ENCODE results near the gene SLC35A1.

Gene SLC35A1

DNA sequence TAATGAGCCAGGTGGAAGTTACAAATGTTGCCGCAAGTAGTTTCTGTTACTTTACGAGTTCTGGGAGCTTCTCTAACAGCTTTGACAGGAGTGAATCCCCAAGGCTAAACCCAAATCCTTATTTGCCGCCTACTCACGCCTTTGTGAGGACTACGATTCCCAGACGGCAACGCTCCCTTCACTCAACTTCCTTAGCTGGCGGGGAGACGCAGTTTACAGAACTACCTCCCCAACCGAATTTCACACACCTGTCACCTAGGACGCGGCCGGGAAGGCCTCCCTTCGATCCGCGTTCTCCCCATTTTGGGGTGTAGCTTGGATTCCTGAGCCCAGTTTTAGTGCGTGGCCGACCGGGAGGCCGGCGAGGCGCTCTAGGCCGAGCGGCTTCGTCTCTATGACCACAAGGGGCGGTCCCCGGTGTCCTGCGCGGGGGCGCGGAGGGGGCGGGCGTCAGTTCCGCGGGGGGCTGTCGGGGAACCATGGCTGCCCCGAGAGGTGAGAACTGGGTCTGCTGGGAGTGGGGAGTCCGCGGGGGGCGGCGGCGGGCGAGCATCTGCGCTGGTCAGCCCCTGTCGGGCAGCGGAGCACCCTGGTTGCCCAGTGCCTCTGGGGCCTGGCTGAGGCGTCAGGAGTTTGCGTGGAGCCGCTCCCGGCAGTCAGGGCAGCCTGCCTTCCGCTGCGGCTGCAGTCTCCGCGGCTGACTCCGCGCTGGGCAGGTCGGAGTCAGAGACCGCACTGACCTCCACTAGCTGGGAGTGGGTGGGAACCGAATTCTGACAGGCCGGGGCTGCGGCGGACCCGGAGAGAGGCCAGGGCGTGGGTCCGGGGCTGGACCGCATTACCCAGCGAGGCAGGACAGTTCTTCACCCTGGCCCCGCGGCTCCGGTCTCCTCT is at the start of gene SLC35A1 (continued):
- TF ChIP-seq KLF7 (tag by site-specific recombination; IDR thresholded peaks at IDR 0.05; ENCODE audit: borderline replicate concordance) (0 out of 2 replicates have a peak, but pooled peaks have one; percentile 17), ZNF174 (tag by site-specific recombination; IDR thresholded peaks at IDR 0.05) (no peak), OSR2 (tag by site-specific recombination; IDR thresholded peaks at IDR 0.05) (no peak), ZNF768 (tag by site-specific recombination; IDR thresholded peaks at IDR 0.05) (no peak), ZEB2 (tag by site-specific recombination; IDR thresholded peaks at IDR 0.05) (peak; percentile 95)

DNA sequence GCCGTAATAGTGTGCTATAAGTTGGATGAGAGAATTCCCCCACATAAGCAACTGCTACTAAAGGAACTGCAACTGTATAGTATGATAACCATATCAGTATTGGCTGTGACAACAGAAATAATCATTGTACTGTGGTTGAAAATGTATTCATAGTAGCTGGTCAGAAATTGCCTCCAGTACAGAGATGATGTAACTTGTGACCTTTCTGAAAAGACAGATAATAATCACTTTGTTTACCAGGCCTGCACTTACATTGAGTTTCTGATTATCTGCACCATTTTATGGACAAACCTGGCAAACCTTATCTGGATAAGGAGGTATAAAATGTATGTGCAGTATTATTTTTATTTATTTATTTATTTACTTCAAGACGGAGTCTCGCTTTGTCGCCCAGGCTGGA is 46.0 kb upstream of the SLC35A1 start:
- Histone ChIP-seq H3K4me3 (ENCODE audit: low read depth, low read length) (no peak overlapping the region), H3K4me1 (ENCODE audit: control insufficient read depth, insufficient read depth, low read length) (no peaks in the 10 kb centered on the region), H3K9me3 (ENCODE audit: control insufficient read depth, insufficient read depth, low read depth, low read length) (no peaks in the 10 kb centered on the region), H3K27ac (ENCODE audit: extremely low read depth, low read depth, low read length) (no peak overlapping the region), H3K36me3 (ENCODE audit: control insufficient read depth in 2 of 2, insufficient read depth in 1 of 2, low read length in 2 of 2) (no peaks in the 10 kb centered on the region)
- TF ChIP-seq, protein P1, sequence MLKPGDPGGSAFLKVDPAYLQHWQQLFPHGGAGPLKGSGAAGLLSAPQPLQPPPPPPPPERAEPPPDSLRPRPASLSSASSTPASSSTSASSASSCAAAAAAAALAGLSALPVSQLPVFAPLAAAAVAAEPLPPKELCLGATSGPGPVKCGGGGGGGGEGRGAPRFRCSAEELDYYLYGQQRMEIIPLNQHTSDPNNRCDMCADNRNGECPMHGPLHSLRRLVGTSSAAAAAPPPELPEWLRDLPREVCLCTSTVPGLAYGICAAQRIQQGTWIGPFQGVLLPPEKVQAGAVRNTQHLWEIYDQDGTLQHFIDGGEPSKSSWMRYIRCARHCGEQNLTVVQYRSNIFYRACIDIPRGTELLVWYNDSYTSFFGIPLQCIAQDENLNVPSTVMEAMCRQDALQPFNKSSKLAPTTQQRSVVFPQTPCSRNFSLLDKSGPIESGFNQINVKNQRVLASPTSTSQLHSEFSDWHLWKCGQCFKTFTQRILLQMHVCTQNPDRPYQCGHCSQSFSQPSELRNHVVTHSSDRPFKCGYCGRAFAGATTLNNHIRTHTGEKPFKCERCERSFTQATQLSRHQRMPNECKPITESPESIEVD (tag by site-specific recombination; IDR thresholded peaks at IDR 0.05): no peak
- ChIA-PET CTCF (no interaction called here), POLR2A (no interaction called here)

DNA sequence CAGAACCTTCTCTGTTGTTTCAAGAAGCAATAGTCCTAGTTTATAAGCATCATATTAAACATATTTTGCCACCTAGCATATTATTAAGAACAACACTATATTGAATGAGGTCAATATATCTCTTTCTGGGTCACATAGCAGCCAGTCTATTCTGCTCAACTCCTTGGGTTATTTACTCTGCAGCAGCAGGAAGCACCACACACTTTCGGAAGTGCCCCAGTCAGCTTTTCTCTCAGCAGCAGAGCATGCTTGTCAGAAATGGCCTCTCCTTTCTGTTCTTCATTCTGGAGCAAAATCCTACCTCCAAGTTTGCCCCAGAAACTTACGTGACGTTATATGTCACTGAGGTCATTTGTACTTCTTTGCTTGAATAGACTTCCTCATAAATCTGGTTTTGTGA is 42.3 kb upstream of the SLC35A1 start:
- Histone ChIP-seq H3K9me3 (ENCODE audit: control insufficient read depth, insufficient read depth, low read depth, low read length) (no peaks in the 10 kb centered on the region), H3K36me3 (ENCODE audit: control insufficient read depth in 2 of 2, insufficient read depth in 1 of 2, low read length in 2 of 2) (no peaks in the 10 kb centered on the region), H3K4me1 (ENCODE audit: control insufficient read depth, insufficient read depth, low read length) (no peaks in the 10 kb centered on the region), H3K4me3 (ENCODE audit: low read depth, low read length) (no peak overlapping the region), H3K27ac (ENCODE audit: extremely low read depth, low read depth, low read length) (no peak overlapping the region)
- ChIA-PET CTCF (no interaction called here), POLR2A (no interaction called here)
- TF ChIP-seq, protein P2, sequence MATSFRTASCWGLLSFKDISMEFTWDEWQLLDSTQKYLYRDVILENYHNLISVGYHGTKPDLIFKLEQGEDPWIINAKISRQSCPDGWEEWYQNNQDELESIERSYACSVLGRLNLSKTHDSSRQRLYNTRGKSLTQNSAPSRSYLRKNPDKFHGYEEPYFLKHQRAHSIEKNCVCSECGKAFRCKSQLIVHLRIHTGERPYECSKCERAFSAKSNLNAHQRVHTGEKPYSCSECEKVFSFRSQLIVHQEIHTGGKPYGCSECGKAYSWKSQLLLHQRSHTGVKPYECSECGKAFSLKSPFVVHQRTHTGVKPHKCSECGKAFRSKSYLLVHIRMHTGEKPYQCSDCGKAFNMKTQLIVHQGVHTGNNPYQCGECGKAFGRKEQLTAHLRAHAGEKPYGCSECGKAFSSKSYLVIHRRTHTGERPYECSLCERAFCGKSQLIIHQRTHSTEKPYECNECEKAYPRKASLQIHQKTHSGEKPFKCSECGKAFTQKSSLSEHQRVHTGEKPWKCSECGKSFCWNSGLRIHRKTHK (tag by site-specific recombination; IDR thresholded peaks at IDR 0.05): no peak
- TF ChIP-seq SALL2 (tag by site-specific recombination; IDR thresholded peaks at IDR 0.05; ENCODE audit: borderline replicate concordance): no peak
- no peak for TF ChIP-seq GLI4 (tag by site-specific recombination; IDR thresholded peaks at IDR 0.05)
- no peak for TF ChIP-seq ZNF121 (tag by site-specific recombination; IDR thresholded peaks at IDR 0.05)
- TF ChIP-seq, protein P3, sequence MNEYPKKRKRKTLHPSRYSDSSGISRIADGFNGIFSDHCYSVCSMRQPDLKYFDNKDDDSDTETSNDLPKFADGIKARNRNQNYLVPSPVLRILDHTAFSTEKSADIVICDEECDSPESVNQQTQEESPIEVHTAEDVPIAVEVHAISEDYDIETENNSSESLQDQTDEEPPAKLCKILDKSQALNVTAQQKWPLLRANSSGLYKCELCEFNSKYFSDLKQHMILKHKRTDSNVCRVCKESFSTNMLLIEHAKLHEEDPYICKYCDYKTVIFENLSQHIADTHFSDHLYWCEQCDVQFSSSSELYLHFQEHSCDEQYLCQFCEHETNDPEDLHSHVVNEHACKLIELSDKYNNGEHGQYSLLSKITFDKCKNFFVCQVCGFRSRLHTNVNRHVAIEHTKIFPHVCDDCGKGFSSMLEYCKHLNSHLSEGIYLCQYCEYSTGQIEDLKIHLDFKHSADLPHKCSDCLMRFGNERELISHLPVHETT (tag by site-specific recombination; IDR thresholded peaks at IDR 0.05): no peak
- TF ChIP-seq ZNF10 (tag by site-specific recombination; IDR thresholded peaks at IDR 0.05): no peak
- TF ChIP-seq, protein P4, sequence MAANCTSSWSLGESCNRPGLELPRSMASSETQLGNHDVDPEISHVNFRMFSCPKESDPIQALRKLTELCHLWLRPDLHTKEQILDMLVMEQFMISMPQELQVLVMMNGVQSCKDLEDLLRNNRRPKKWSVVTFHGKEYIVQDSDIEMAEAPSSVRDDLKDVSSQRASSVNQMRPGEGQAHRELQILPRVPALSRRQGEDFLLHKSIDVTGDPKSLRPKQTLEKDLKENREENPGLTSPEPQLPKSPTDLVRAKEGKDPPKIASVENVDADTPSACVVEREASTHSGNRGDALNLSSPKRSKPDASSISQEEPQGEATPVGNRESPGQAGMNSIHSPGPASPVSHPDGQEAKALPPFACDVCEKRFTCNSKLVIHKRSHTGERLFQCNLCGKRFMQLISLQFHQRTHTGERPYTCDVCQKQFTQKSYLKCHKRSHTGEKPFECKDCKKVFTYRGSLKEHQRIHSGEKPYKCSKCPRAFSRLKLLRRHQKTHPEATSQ (tag by site-specific recombination; IDR thresholded peaks at IDR 0.05): no peak
- TF ChIP-seq, protein P5, sequence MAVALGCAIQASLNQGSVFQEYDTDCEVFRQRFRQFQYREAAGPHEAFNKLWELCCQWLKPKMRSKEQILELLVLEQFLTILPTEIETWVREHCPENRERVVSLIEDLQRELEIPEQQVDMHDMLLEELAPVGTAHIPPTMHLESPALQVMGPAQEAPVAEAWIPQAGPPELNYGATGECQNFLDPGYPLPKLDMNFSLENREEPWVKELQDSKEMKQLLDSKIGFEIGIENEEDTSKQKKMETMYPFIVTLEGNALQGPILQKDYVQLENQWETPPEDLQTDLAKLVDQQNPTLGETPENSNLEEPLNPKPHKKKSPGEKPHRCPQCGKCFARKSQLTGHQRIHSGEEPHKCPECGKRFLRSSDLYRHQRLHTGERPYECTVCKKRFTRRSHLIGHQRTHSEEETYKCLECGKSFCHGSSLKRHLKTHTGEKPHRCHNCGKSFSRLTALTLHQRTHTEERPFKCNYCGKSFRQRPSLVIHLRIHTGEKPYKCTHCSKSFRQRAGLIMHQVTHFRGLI (tag by site-specific recombination; IDR thresholded peaks at IDR 0.05): no peak
- TF ChIP-seq ZBTB17 (tag by site-specific recombination; IDR thresholded peaks at IDR 0.05): no peak
- no peak for TF ChIP-seq ZNF560 (tag by site-specific recombination; IDR thresholded peaks at IDR 0.05; ENCODE audit: borderline replicate concordance)
- no peak for TF ChIP-seq ZNF549 (tag by site-specific recombination; IDR thresholded peaks at IDR 0.05)
- TF ChIP-seq ZNF76 (tag by site-specific recombination; IDR thresholded peaks at IDR 0.05; ENCODE audit: borderline replicate concordance, low read depth): no peak
- TF ChIP-seq GLIS2 (tag by site-specific recombination; IDR thresholded peaks at IDR 0.05): no peak
- TF ChIP-seq, protein P6, sequence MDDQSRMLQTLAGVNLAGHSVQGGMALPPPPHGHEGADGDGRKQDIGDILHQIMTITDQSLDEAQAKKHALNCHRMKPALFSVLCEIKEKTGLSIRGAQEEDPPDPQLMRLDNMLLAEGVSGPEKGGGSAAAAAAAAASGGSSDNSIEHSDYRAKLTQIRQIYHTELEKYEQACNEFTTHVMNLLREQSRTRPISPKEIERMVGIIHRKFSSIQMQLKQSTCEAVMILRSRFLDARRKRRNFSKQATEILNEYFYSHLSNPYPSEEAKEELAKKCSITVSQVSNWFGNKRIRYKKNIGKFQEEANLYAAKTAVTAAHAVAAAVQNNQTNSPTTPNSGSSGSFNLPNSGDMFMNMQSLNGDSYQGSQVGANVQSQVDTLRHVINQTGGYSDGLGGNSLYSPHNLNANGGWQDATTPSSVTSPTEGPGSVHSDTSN (CRISPR knock-in tag; IDR thresholded peaks at IDR 0.05): no peak
- TF ChIP-seq, protein P7, sequence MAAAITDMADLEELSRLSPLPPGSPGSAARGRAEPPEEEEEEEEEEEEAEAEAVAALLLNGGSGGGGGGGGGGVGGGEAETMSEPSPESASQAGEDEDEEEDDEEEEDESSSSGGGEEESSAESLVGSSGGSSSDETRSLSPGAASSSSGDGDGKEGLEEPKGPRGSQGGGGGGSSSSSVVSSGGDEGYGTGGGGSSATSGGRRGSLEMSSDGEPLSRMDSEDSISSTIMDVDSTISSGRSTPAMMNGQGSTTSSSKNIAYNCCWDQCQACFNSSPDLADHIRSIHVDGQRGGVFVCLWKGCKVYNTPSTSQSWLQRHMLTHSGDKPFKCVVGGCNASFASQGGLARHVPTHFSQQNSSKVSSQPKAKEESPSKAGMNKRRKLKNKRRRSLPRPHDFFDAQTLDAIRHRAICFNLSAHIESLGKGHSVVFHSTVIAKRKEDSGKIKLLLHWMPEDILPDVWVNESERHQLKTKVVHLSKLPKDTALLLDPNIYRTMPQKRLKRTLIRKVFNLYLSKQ (tag by site-specific recombination; IDR thresholded peaks at IDR 0.05; ENCODE audit: borderline replicate concordance): no peak
- no peak for TF ChIP-seq ZNF211 (tag by site-specific recombination; IDR thresholded peaks at IDR 0.05; ENCODE audit: low read depth)
